ENCODE measurements around the gene TWNK. TPM values are rescaled to one million over a fixed set of nuclear protein-coding genes. Genes with fewer than 3 reads are reported as not detected.

The TWNK gene
- total RNA-seq, 1 experiment from 2014 or later = 28.2 TPM

- no peak overlapping the region for H3K27ac Mint-ChIP-seq
- ChIA-PET CTCF (no interaction called here), POLR2A (no interaction called here)
- DNase-seq (ENCODE audit: low spot score) (no peak), ATAC-seq (no peak)
- H3K4me3 Mint-ChIP-seq = no peak overlapping the region
- peaks cover 35% of the 10 kb centered on the region for H3K36me3 Mint-ChIP-seq
- TF ChIP-seq FOXP4 (CRISPR knock-in tag; IDR thresholded peaks at IDR 0.05) (no peak), NR1H2 (CRISPR knock-in tag; IDR thresholded peaks at IDR 0.05) (no peak), PRRX2 (CRISPR knock-in tag; IDR thresholded peaks at IDR 0.05) (no peak), IRF1 (CRISPR knock-in tag; IDR thresholded peaks at IDR 0.05) (no peak), ZNF121 (CRISPR knock-in tag; IDR thresholded peaks at IDR 0.05) (no peak), E2F1 (CRISPR knock-in tag; IDR thresholded peaks at IDR 0.05) (no peak), SMAD3 (CRISPR knock-in tag; IDR thresholded peaks at IDR 0.05; ENCODE audit: borderline replicate concordance) (no peak), NFE2L1 (CRISPR knock-in tag; IDR thresholded peaks at IDR 0.05) (no peak), ZBTB21 (CRISPR knock-in tag; IDR thresholded peaks at IDR 0.05; ENCODE audit: borderline replicate concordance) (no peak), FOXJ3 (CRISPR knock-in tag; IDR thresholded peaks at IDR 0.05; ENCODE audit: borderline replicate concordance) (no peak), CTCF (IDR thresholded peaks at IDR 0.05) (no peak), CREM (CRISPR knock-in tag; IDR thresholded peaks at IDR 0.05) (no peak), E2F4 (CRISPR knock-in tag; IDR thresholded peaks at IDR 0.05; ENCODE audit: borderline replicate concordance, low read depth) (no peak), PRDM15 (CRISPR knock-in tag; IDR thresholded peaks at IDR 0.05) (no peak), USF1 (CRISPR knock-in tag; IDR thresholded peaks at IDR 0.05) (no peak), NR3C1 (CRISPR knock-in tag; conservative IDR thresholded peaks at IDR 0.05; ENCODE audit: low read depth) (no peak), ZNF281 (CRISPR knock-in tag; IDR thresholded peaks at IDR 0.05) (no peak)
- H3K27me3 Mint-ChIP-seq (ENCODE audit: low read depth) = no peaks in the 10 kb centered on the region
- H3K9me3 Mint-ChIP-seq = no peaks in the 10 kb centered on the region
- no peaks in the 10 kb centered on the region for H3K4me1 Mint-ChIP-seq
Measured at GRCh38 chr10:100948916-100949315, 38.4 kb upstream of the TWNK start.
